GM18870 (cell line): ENCODE data around the gene THRB.

Experiments used
- ATAC-seq: cut with Tn5 transposase; IDR thresholded peaks from one replicate; pipeline ENCODE4 v1.9.1; 2021; ENCODE audit warnings: moderate library complexity; ENCODE audit not compliant: unreplicated experiment

Gene THRB

DNA sequence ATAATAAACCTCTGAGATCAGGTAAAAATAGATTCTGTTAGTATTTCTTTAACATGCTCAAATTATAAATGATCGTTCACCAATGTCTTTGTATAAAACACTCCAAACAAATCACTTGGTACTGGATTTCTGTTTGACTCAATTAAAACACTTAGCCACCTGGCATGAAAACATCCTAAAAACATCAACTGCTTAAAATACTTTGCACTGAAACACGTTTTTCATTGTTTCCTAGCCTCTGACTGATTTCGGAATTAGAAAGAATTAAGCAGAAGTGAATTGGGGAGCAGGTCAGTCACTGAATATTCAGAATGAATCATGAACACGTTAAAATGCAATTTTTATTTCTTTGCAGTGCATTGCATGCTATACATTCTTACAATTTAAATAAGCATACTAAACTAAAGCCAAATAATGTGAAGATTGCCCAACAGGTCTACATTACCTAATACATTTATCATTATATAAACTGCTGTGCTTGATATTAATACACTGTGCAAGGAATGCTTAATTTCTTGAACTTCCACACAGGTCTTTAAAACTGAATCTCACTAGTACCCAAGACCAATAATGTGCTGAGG, 1.6 kb downstream of the THRB start:
- no peak for ATAC-seq

DNA sequence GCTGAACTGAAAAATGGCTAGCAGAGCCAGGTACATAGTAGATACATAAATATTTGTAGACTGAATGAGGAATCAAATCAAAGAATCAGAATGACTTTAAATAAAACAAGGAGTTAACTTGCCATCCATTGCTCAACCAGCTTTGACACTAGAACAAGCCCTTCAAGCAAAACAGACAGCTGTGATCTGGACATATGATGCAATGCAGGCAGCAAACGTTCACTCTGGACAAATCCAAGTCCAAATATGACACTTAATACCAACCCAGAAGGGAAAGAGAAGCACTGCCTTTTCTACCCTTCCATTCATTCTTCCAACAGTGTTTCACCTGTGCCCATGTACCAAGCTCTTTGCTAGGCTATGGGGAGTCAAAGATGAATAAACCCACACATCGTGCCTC, 4.5 kb downstream of the THRB start:
- ATAC-seq = no peak

DNA sequence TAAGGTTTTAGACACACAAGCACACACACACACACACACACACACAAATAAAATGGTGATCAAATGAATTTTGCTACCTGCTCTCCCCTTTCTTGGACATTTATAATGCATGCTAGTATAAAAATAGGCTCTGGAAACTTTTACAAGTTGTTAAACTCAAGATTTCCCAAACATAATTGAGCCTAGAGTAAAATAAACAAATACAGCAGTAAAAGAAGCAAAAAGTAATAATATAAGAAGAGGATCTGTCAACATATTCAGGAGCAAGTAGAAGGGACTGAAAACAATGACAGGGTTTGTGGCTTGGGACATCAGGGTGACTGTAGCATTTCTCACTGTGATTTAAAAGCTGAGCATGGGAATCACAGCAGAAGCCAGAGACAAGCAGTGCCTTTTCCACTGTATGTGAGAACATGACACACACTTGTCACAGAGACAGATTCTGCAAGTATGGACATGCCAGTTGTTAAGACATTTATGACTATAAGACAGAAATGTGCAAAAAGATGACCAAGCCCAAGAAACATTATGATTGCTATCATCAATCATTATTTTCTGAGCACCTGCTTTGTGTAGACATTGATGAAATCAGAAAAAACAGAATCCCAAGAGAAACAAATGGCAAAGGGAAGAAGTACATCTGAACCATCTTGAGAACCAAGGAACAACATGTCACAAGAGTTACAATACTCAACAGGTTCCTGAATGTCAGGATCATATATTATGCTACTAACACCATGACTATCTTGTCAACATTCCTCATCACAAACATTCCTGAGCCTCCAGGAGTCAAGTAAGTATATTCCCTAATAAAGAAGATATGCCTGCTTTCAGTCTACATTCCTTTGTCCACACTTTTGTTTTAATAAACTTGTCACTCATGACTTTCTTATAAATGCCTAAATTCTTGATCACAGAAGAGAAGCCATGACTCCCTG, 7.1 kb downstream of the THRB start:
- no peak for ATAC-seq

DNA sequence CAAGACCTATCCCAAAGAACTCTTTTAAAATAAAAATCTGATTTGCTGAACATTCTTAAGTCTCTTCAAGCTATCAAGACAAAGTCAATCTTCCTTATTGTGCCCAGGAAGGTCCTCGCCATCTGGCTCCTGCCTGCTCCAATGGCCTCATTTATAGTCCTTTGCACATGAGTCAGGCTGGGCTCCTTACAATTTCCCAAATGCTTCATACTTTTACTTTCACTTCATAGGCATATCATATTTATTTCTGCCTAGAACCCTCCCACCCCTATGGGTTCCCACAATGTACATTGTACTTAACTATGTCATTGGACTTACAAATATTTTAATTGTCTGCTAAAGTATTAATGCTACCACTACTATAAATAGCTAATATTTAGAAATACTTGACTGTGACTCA, 9.1 kb downstream of the THRB start:
- no peak for ATAC-seq

DNA sequence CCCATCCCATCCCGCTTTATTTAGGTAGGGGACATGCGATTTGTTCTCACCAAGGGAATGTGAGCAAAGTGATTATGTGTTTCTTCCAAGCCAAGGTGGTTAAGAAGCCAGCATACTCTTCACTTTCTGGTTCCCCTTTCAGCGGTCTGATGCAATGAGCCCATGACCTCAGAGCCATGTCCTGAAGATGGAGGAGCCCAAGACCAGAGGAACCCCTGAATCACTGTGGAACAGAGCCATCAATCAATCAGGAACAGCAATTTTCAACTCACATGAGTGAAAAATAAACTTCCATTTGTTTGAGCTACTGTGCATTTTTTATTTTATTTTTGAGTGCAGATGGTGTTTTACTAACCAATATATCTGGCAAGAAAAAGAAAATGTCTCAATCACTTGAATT, 10.8 kb downstream of the THRB start:
- no peak for ATAC-seq

DNA sequence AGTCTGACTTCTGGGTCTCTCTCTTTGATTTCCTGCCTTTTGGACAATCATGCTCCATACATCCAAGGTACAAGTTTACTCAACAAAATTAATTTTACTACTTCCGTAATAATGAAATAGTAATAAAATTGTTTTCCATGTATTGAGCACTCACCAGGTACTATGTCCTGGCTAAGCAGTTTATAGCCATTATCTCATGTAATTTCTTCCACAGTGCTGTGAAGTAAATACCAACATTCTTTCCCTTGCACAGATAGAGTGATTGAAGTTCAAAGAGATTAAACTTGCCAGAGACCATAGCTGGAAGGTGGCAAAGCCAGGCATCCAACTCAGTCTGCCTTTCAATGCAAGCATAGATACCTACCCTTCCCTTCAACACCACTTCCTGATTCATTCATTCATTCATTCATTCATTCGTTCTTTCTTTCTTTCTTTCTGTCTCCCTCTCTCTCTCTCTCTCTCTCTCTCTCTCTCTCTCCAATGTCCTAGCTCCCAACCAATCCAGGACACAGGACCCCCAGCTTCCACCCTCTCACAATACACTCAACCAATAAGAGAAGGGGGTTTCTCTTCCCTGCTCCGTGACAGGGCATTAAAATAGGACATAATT, 12.4 kb downstream of the THRB start:
- ATAC-seq = no peak

DNA sequence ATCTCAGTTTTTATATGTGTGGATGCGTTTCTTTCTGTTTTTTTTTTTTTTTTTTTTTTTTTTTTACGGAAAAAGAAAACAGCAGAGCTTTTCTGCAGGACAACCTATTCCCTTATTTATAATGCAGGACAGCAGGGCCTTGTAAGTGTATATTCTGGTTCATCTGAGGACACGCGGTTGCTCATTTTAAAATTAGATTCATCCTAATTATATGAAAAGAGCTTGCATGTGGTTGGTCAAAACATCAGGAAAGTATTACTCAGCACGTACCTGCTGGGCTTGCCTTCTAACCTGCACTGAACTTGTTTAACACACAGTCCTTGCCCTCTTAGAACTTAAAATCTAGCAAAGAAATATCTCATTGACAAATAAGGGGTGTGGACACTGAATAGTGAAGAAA, 13.5 kb downstream of the THRB start:
- no peak for ATAC-seq

DNA sequence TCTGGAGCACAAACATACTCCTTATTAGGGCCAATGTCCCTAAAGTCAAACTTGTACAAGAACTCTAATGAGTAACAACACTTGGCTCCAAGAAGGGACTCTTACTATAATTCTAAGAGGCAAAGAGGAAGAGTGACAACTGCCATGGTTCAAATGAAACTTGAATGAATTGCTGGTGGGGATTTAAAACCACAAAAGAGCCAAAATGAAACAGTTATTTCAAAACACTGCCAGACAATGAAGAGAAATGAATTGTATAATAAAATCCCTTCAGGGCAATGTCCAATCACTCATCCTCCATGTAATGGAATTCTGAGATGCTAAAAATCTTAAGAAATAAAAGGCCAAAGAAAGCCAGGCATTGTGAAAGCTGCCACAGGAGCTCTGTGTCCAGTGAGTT, 14.2 kb downstream of the THRB start:
- ATAC-seq = no peak

DNA sequence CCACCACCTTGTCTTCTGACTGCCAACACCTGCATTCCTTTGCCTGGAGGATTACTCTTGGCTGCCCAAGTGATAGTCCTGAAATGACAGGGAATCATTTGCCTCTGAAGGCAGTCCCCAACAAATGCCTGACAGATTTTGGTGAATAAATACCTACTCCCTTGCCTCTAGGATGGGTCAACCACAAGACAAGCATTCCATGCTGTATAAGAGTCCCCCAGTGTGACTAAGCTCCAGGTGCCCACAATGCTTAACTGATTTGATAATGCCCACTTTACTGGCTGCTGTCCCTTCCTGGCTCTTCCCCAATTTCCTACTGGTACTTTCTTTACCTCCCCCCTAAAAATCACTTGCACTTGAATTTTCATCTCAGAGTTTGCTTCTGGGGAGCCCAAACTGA, 14.8 kb downstream of the THRB start:
- ATAC-seq = no peak

DNA sequence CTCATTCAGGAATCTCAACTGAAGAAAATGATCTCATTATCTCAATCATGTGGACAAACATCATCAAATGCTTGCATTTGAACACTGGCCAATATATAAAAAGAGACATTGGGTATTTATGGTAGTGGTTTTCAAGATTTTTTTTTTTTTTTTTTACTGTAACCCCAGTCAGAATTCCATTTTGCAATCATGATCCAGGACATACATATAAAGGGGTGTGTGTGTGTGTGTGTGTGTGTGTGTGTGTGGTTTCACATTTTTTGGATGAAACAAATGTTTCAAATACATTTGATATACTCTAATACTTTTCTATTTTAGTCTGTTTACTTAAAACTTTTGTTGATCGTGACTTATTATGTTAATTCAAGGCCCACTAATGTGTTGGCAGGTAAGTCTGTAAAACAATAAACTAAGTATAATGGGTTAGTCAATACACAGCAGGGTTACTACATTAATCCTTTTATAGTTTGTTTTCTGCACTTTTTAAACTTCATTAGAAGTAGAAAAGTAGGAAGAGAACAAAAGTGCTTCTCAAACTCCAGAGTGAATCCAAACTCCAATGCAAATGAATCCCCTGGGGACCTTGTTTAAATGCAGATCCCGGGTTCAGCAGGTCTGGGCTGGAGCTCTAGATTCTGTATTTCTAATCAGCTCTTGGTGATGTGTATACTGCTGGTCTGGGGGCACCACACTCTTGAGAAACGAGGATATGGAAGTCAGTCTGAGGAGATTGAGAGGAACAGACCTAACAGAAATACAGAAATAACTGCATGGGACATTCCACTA, 17.6 kb downstream of the THRB start:
- no peak for ATAC-seq

DNA sequence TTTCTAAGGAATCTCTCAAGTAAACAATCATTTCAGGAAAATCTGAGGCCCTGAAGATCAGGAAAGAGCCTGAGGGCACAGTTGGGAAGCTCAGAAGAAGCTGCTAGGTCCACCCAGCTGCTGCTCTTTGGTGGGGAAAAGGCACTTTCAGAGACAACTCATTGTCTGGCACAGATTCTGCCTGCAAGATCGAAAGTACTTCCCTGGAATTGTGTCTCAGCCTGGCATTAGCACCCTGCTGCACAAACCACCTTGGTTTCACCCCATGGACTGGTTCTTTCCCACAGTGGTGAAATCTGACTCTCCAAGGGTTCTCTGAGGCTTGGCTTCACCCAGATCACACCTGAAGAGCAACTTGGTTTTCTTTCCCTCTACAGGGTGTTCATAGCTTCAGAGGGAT, 18.7 kb downstream of the THRB start:
- ATAC-seq = no peak

DNA sequence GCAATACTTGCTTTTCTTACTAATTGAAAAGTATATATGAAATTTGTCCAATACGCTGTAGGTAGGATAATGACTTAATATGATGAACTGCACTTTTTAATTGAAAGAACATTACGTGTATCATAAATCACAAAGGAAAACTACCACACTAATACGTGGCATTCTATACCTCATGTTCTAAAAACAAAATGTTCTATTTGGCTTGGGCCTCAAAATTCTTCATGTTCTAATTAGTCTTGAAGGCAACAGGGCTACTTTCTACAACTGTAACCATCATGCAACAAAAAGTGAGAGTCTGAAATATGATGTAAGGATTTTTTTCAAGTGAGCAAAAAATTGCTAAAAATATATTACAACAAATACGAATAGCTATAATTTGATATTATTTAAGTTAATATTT, 19.8 kb downstream of the THRB start:
- ATAC-seq = no peak

DNA sequence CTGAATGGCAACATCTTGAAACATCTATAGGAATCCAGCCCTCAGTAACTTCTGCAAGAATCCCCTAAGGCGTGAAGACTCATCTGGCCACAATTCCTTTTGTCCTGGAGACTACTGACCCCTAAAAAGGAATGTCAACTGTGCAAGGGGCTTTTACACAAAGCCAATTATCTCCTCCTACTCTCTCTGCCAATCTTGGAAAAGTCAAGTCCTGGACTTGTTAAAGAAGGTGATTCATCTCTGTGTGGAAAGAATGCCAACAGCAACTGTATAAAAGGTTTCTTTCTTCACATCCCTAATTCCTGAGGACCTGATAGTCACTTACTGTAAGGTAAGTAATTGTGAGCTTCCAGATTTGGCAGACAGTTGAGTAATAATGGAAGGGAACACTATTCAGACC, 22.3 kb downstream of the THRB start:
- no peak for ATAC-seq

DNA sequence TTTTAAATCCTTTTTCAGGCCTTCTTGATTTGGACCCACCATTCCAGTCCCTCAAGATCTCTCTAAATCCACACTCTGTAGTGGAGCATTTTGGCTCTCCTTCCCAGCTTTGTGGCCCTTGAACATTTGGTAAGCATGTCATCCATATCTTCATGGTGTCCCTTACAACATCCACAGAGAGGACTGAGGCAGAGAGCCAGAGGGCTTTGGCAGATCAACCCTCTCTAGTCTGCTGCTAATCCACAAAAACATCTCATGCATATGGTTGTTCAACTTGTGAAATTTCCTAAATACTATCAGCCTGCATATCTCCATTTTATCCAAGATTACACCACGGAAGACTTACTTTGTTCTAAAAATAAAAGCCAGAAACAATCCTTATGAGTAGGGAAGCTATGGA, 23.2 kb downstream of the THRB start:
- ATAC-seq = no peak

DNA sequence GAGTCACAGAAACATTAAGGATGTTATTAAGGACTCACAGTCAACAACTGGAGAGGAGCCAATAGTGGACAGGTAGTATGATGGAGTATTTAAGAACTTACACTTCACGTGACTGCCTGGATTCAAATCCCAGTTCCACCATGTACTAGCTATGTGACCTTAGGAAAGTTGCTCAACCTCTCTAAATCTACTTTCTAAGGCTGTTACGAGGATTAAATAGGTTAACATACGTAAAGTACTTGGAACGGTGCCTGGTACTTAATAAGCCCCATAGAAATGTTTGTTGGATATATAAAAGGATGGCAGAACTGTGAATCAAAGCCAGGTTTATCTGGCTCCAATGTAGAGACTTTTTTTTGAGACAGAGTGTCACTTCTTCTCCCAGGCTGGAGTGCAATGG, 24.4 kb downstream of the THRB start:
- ATAC-seq = no peak

DNA sequence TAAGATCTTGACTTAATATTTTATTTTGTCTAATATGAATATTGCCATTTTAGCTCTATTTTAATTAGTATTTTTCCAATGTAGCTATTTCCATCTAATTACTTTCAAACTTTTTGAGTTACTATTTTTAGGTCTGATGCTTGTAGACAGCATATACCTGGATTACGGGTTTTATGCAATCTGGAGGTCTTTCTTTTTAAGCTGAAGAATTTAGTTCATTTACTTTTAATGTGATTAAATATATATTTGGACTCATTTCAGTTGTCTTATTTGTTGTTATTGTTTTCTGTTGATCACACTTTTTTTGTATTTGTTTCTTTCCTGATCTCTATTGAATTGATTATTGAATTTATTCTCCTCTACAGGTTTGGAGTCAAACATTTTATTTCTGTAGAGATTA, 30.3 kb downstream of the THRB start:
- ATAC-seq = no peak

DNA sequence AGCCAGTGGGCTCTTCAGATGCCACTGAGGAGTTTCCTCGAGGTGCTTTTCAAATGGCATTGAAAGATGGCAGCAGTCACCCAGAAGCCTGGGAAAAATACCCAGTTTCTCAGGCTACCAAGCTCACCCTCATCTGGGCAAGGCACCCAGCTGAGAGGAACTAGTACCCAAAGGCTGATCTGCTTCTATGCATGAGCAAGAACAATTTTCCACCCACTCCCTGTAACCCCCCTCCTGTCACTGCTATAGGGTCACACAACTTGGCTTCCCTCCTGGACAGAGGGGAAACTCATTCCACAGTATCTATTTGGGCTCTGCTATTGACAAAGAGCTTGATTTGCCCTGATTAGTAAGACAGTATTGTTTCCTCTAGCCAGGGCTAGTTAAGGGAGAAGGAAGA, 31.9 kb downstream of the THRB start:
- ATAC-seq = no peak

DNA sequence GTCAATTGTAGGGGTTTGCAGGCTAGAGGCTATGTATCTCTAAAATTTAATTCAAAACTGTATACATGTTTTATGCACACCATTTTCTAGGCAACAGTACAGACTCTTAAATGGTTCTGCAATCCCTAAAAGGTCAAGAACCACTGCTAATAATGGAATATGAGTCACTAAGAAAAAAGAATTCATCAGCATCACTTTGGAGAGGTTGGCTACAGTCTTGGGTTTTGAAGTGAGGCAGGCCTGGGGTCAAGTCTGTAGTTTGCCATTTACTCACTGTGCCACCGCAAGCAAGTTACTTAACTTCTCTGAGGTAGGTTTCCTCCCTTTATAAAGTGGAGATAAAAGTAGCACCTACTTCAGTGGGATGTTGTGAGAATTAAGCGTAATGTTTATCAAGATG, 33.7 kb downstream of the THRB start:
- ATAC-seq = no peak

DNA sequence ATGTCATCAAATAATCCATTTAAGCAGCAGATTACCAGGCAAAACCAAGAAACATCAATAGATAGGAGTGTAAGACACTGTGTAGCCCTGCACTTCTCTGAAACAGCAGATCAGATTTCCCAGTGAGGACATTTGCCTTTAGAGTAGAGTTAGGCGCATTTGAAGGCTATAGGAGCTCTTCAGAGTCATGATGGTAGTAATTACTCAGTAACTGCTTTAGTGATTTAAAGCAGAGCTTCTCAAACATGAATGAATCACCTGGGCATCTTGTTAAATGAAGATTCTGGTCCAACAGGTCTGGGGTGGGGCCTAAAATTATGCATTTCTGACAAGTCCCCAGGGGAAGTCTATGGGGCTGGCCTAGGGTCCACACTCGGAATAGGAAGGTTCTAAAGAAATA, 36.9 kb downstream of the THRB start:
- no peak for ATAC-seq

DNA sequence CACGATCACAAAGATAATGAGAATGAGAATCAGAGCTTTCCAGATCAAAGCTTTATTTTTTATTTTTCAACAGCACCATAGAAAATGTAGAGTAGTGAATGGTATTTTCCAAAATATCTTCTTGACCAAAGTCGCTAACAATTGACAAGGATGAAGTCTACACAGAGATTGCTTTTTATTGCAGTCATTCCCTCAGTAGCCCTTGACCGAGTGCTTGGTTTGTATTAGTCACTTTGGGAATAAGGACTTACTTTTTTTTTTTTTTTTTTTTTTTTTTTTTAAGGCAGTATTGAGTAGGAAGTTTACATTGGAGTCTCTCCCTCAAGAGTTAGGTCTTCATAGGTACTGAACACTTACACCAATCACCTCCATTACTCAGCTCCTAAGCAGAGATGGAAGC, 39.8 kb downstream of the THRB start:
- no peak for ATAC-seq

DNA sequence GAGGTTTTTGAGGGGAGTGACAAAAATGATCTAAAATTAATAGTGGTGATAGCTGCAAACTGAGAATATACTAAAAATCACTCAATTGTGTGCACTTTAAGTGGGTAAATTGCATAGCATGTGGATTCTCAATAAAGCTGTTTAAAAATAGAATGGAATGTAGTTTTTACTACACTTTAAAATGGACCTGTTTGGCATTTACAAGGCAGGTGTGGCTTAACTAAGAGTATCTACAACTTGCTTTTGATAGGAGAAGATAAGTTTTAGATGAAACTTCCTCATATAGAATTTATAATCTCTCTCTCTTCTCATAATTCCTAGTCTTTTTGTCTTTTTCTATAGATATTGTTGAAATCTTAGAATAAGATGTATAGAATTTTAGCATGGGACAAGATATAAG, 40.3 kb downstream of the THRB start:
- ATAC-seq = no peak
